IMR-90 (cell line): ENCODE data around the gene ITGA3. TPM values are rescaled to one million over a fixed set of nuclear protein-coding genes. Genes with fewer than 3 reads are reported as not detected.

Source experiments
- ATAC-seq: fragments of 200-7000 bp; cut with Tn5 transposase; 2 replicates; pipeline ENCODE4 v1.9.1; 2020; ENCODE audit warnings: low read depth, mild to moderate bottlenecking, moderate library complexity
- BruUV-seq: library from RNA; stranded (reverse); fragments of 400-500 nt; replicated peaks from 2 replicates; lab custom pipeline; 2021; lab: Mats Ljungman, UMichigan
- CTCF ChIA-PET: fragments of 300-600 bp; formaldehyde crosslinking; extraction: SDS; loops from one replicate; lab custom pipeline; 2021; ENCODE audit warnings: antibody characterized with exemption; lab: Yijun Ruan, JAX
- POLR2A ChIA-PET: fragments of 300-600 bp; sonication (Branson Sonifier 250); formaldehyde crosslinking; loops from one replicate; lab custom pipeline; 2022; ENCODE audit warnings: antibody characterized with exemption; ENCODE audit not compliant: unreplicated experiment; lab: Charles Lee
- DNase-seq: peaks from one replicate; pipeline ENCODE4 v3.0.0; 2013
- H2AFZ ChIP-seq: replicated peaks from 2 replicates; pipeline ENCODE3; 2013; ENCODE audit warnings: low read length, mild to moderate bottlenecking; ENCODE audit not compliant: poor library complexity
- H2AK5ac ChIP-seq: 2 replicates; pipeline ENCODE4 v1.6.1; 2013; ENCODE audit warnings: low read depth, low read length, inconsistent platforms
- H2AK9ac ChIP-seq: replicated peaks from 2 replicates; pipeline ENCODE3; 2013; ENCODE audit warnings: mild to moderate bottlenecking, low read depth, low read length, moderate library complexity; ENCODE audit not compliant: poor library complexity
- H2BK120ac ChIP-seq: 2 replicates; pipeline ENCODE4 v1.6.1; 2013; ENCODE audit warnings: low read depth, low read length, inconsistent platforms
- H2BK15ac ChIP-seq: 3 replicates; pipeline ENCODE4 v1.6.1; 2013; ENCODE audit warnings: low read depth, low read length, inconsistent platforms
- H2BK20ac ChIP-seq: 2 replicates; pipeline ENCODE4 v1.6.1; 2013; ENCODE audit warnings: low read depth, mild to moderate bottlenecking, inconsistent platforms, low read length, moderate library complexity
- H2BK5ac ChIP-seq: 2 replicates; pipeline ENCODE4 v1.6.1; 2013; ENCODE audit warnings: mild to moderate bottlenecking, low read depth, low read length, inconsistent platforms; ENCODE audit not compliant: poor library complexity, severe bottlenecking
- H3K14ac ChIP-seq: replicated peaks from 2 replicates; pipeline ENCODE4 v1.6.1; 2013; ENCODE audit warnings: low read depth, low read length, inconsistent platforms
- H3K18ac ChIP-seq: 2 replicates; pipeline ENCODE4 v1.6.1; 2013; ENCODE audit warnings: low read depth, low read length, control low read depth
- H3K23ac ChIP-seq: 2 replicates; pipeline ENCODE4 v1.6.1; 2013; ENCODE audit warnings: low read depth, low read length, inconsistent platforms
- H3K27ac ChIP-seq: 2 replicates; pipeline ENCODE4 v1.5.1; 2013; ENCODE audit warnings: mild to moderate bottlenecking, control low read depth, low read length; ENCODE audit not compliant: insufficient read depth
- H3K27me3 ChIP-seq: 2 replicates; pipeline ENCODE4 v1.6.1; 2013; ENCODE audit warnings: low read length; ENCODE audit not compliant: control insufficient read depth, insufficient read depth
- H3K36me3 ChIP-seq: 2 replicates; pipeline ENCODE4 v1.6.1; 2013; ENCODE audit warnings: low read length, mixed read lengths; ENCODE audit not compliant: control insufficient read depth, insufficient read depth
- H3K4ac ChIP-seq: 2 replicates; pipeline ENCODE4 v1.6.1; 2013; ENCODE audit warnings: low read depth, low read length, inconsistent platforms
- H3K4me1 ChIP-seq: 2 replicates; pipeline ENCODE4 v1.6.1; 2013; ENCODE audit warnings: low read length, mixed read lengths; ENCODE audit not compliant: control insufficient read depth, insufficient read depth
- H3K4me2 ChIP-seq: 2 replicates; pipeline ENCODE4 v1.6.1; 2013; ENCODE audit warnings: low read depth, mild to moderate bottlenecking, control low read depth, low read length, moderate library complexity
- H3K4me3 ChIP-seq: 2 replicates; pipeline ENCODE4 v1.5.1; 2013; ENCODE audit warnings: low read depth, mild to moderate bottlenecking, control low read depth, low read length, moderate library complexity; ENCODE audit not compliant: insufficient read depth
- H3K56ac ChIP-seq: 2 replicates; pipeline ENCODE4 v1.6.1; 2013; ENCODE audit warnings: low read length, inconsistent platforms; ENCODE audit not compliant: insufficient read depth; ENCODE audit errors: extremely low read depth
- H3K79me1 ChIP-seq, 2 experiments: 2 replicates each; pipeline ENCODE4 v1.6.1; 2013; ENCODE audit warnings: low read length in 2 of 2, inconsistent platforms in 1 of 2, low read depth in 1 of 2
- H3K9ac ChIP-seq: 2 replicates; pipeline ENCODE4 v1.6.1; 2013; ENCODE audit warnings: low read depth, low read length, control low read depth
- H3K9me1 ChIP-seq: 2 replicates; pipeline ENCODE4 v1.6.1; 2013; ENCODE audit warnings: low read length, inconsistent platforms; ENCODE audit not compliant: insufficient read depth
- H3K9me3 ChIP-seq: 2 replicates; pipeline ENCODE4 v1.6.1; 2013; ENCODE audit warnings: low read length; ENCODE audit not compliant: control insufficient read depth, insufficient read depth
- H4K20me1 ChIP-seq: 2 replicates; pipeline ENCODE4 v1.6.1; 2013; ENCODE audit warnings: low read length, inconsistent platforms; ENCODE audit not compliant: insufficient read depth
- H4K5ac ChIP-seq: 2 replicates; pipeline ENCODE4 v1.6.1; 2013; ENCODE audit warnings: mild to moderate bottlenecking, low read depth, low read length, control low read depth
- H4K8ac ChIP-seq, 2 experiments: 2 replicates each; pipeline ENCODE4 v1.6.1; 2013; ENCODE audit warnings: low read depth in 2 of 2, low read length in 2 of 2, control low read depth in 1 of 2, inconsistent platforms in 1 of 2
- H4K91ac ChIP-seq: 2 replicates; pipeline ENCODE4 v1.6.1; 2013; ENCODE audit warnings: low read depth, low read length, inconsistent platforms; ENCODE audit not compliant: insufficient read depth
- BHLHE40 ChIP-seq: fragments of 150-350 bp; IDR thresholded peaks from 2 replicates; pipeline ENCODE4 v1.6.1; 2016; ENCODE audit warnings: mild to moderate bottlenecking, low read depth, low read length
- CEBPB ChIP-seq: IDR thresholded peaks from 2 replicates; pipeline ENCODE4 v1.6.1; 2012; ENCODE audit warnings: low read depth, low read length, improper control_type of control experiment
- CHD1 ChIP-seq: IDR thresholded peaks from 2 replicates; pipeline ENCODE4 v1.6.1; 2012; ENCODE audit warnings: low read depth, low read length, improper control_type of control experiment
- FOS ChIP-seq: fragments of 150-350 bp; IDR thresholded peaks from 2 replicates; pipeline ENCODE4 v1.6.1; 2016; ENCODE audit warnings: low read depth, low read length
- MAFK ChIP-seq: IDR thresholded peaks from 2 replicates; pipeline ENCODE4 v1.6.1; 2012; ENCODE audit warnings: low read depth, low read length, improper control_type of control experiment
- MAZ ChIP-seq: IDR thresholded peaks from 2 replicates; pipeline ENCODE4 v1.6.1; 2012; ENCODE audit warnings: low read depth, mild to moderate bottlenecking, low read length, improper control_type of control experiment, moderate library complexity, borderline replicate concordance
- MXI1 ChIP-seq: IDR thresholded peaks from 2 replicates; pipeline ENCODE4 v1.6.1; 2012; ENCODE audit warnings: low read depth, mild to moderate bottlenecking, low read length, moderate library complexity, borderline replicate concordance
- NFE2L2 ChIP-seq: fragments of 150-350 bp; IDR thresholded peaks from 2 replicates; pipeline ENCODE4 v1.6.1; 2016; ENCODE audit warnings: low read depth, mild to moderate bottlenecking, low read length
- POLR2A ChIP-seq: IDR thresholded peaks from 2 replicates; pipeline ENCODE4 v1.6.1; 2012; ENCODE audit warnings: mild to moderate bottlenecking, low read depth, low read length
- RCOR1 ChIP-seq: IDR thresholded peaks from 2 replicates; pipeline ENCODE4 v1.6.1; 2012; ENCODE audit warnings: mild to moderate bottlenecking, low read length, improper control_type of control experiment; ENCODE audit not compliant: insufficient replicate concordance
- RFX5 ChIP-seq: IDR thresholded peaks from 2 replicates; pipeline ENCODE4 v1.8.0; 2012; ENCODE audit warnings: low read depth, mild to moderate bottlenecking, low read length, moderate library complexity
- SMC3 ChIP-seq: fragments of 150-350 bp; IDR thresholded peaks from 2 replicates; pipeline ENCODE4 v1.6.1; 2016; ENCODE audit warnings: low read depth, mild to moderate bottlenecking, antibody characterized with exemption, low read length, moderate library complexity
- WGBS, 2 experiments: methylation state at CpG; one replicate each; pipeline versions ENCODE4 v1.1.5 to v1.1.7; 2013; ENCODE audit warnings: missing lambda C conversion rate in 2 of 2; ENCODE audit not compliant: insufficient read length in 1 of 2; ENCODE audit errors: extremely low coverage in 2 of 2; 5-methylcytosine and 5-hydroxymethylcytosine counted together
- dilution Hi-C: fragments of 300-500 bp; cut with HindIII; formaldehyde crosslinking; loops from one replicate; pipeline ENCODE4 v1.14.3; 2018; ENCODE audit warnings: low sequenced_read_pairs; ENCODE audit not compliant: unreplicated experiment
- in situ Hi-C: fragments of 300-500 bp; cut with MboI; formaldehyde crosslinking; loops from 3 replicates; pipeline ENCODE4 v1.14.3; 2019; ENCODE audit warnings: low sequenced_read_pairs, inconsistent platforms, mixed read lengths
- intact Hi-C: fragments of 100-400 bp; cut with micrococcal nuclease; formaldehyde crosslinking; loops from 2 replicates; pipeline ENCODE4 v1.10.0; 2022
- polyA plus RNA-seq, 3 experiments: library from polyadenylated mRNA; depleted of rRNA; stranded (reverse); fragments of >200 nt; gene quantifications; 2 replicates each; pipeline ENCODE4 v1.2.3, GENCODE V29; 2012; ENCODE audit warnings: low replicate concordance in 1 of 3
- total RNA-seq: library from RNA; depleted of rRNA; stranded (reverse); fragments of >200 nt; gene quantifications from 2 replicates; pipeline ENCODE4 v1.2.3, GENCODE V29; 2012
- TF ChIP-seq, protein P1 (sequence below): fragments of 150-350 bp; IDR thresholded peaks from 2 replicates; pipeline ENCODE4 v1.6.1; 2016; ENCODE audit warnings: low read depth, mild to moderate bottlenecking, low read length, moderate library complexity, borderline replicate concordance
- TF ChIP-seq, protein P2 (sequence below): conservative IDR thresholded peaks from 2 replicates; pipeline ENCODE4 v1.5.1; 2012; ENCODE audit warnings: mild to moderate bottlenecking, low read depth, low read length, improper control_type of control experiment
- TF ChIP-seq, protein P3 (sequence below): fragments of 150-350 bp; IDR thresholded peaks from 2 replicates; pipeline ENCODE4 v1.6.1; 2017; ENCODE audit warnings: mild to moderate bottlenecking, antibody characterized with exemption, low read length, low read depth

The ITGA3 gene
- total and polyA plus RNA-seq, 2 of the 4 experiments (the other 2 are of a cell fraction), result 78.0 to 202 TPM

DNA sequence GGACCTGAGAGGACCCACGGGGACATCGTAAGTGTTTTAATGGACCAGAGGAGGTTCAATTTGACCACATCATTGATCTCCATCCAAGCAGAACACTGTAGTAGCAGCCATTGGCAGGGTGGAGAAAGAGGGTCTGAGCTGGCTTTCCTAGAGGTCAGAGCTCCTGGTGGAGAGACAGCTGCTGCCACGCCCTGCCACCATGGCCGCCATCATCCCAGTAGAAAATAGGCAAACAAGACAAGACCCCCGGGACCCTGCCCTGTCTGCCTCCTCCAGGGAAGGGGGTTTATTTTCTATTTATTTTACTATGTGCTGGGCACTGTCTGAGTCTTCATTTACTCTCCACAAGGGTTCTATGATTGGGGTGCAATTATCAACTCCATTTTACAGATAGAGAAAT lies 11.4 kb upstream of the ITGA3 start:
- DNase-seq (no peak), ATAC-seq (no peak)
- Histone ChIP-seq H3K23ac (no peak overlapping the region), H4K5ac (no peak overlapping the region), H3K14ac (no peak overlapping the region), H3K9ac (no peak overlapping the region), H2BK20ac (no peak overlapping the region), H3K4me3 (no peak overlapping the region), H3K9me1 (peaks cover 33% of the 10 kb centered on the region), H2BK120ac (peak overlapping the region; percentile 28; the same call in 1 of the 2 replicates), H2BK15ac (no peak overlapping the region), H3K4me1 (peaks cover 17% of the 10 kb centered on the region), H4K8ac (no peak overlapping the region), H3K27ac (no peak overlapping the region), H2BK5ac (no peak overlapping the region), H2AK9ac (no peak overlapping the region), H2AK5ac (peak overlapping the region; percentile 79; the same call in 1 of the 2 replicates), H3K27me3 (no peaks in the 10 kb centered on the region), H3K4ac (peak overlapping the region; percentile 16; the same call in 1 of the 2 replicates), H3K79me1 (peaks cover 0 to 20% of the 10 kb centered on the region in 2 experiments; a peak in 2 of 4 replicates), H4K20me1 (no peaks in the 10 kb centered on the region), H2AFZ (no peak overlapping the region), H3K56ac (no peak overlapping the region), H4K91ac (no peak overlapping the region), H3K18ac (no peak overlapping the region), H3K4me2 (no peak overlapping the region), H3K9me3 (no peaks in the 10 kb centered on the region), H3K36me3 (no peaks in the 10 kb centered on the region)
- CTCF ChIA-PET, result no interaction called here
- no CpG with 5 or more reads among the region's 5 CpGs for WGBS, 2 experiments
- intact Hi-C loops (no loop called here), dilution Hi-C loops (no loop called here), in situ Hi-C loops (no loop called here)
- POLR2A ChIA-PET, result no interaction called here
- no TSS peak for BruUV-seq
- no peak for TF ChIP-seq CHD1
- TF ChIP-seq, protein P1, sequence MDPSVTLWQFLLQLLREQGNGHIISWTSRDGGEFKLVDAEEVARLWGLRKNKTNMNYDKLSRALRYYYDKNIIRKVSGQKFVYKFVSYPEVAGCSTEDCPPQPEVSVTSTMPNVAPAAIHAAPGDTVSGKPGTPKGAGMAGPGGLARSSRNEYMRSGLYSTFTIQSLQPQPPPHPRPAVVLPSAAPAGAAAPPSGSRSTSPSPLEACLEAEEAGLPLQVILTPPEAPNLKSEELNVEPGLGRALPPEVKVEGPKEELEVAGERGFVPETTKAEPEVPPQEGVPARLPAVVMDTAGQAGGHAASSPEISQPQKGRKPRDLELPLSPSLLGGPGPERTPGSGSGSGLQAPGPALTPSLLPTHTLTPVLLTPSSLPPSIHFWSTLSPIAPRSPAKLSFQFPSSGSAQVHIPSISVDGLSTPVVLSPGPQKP, result no peak
- no peak for TF ChIP-seq CEBPB
- TF ChIP-seq FOS, result no peak
- TF ChIP-seq, protein P2, sequence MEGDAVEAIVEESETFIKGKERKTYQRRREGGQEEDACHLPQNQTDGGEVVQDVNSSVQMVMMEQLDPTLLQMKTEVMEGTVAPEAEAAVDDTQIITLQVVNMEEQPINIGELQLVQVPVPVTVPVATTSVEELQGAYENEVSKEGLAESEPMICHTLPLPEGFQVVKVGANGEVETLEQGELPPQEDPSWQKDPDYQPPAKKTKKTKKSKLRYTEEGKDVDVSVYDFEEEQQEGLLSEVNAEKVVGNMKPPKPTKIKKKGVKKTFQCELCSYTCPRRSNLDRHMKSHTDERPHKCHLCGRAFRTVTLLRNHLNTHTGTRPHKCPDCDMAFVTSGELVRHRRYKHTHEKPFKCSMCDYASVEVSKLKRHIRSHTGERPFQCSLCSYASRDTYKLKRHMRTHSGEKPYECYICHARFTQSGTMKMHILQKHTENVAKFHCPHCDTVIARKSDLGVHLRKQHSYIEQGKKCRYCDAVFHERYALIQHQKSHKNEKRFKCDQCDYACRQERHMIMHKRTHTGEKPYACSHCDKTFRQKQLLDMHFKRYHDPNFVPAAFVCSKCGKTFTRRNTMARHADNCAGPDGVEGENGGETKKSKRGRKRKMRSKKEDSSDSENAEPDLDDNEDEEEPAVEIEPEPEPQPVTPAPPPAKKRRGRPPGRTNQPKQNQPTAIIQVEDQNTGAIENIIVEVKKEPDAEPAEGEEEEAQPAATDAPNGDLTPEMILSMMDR, result no peak
- no peak for TF ChIP-seq POLR2A
- no peak for TF ChIP-seq RCOR1
- no peak for TF ChIP-seq RFX5
- TF ChIP-seq BHLHE40, result no peak
- TF ChIP-seq MXI1, result no peak
- TF ChIP-seq, protein P3, sequence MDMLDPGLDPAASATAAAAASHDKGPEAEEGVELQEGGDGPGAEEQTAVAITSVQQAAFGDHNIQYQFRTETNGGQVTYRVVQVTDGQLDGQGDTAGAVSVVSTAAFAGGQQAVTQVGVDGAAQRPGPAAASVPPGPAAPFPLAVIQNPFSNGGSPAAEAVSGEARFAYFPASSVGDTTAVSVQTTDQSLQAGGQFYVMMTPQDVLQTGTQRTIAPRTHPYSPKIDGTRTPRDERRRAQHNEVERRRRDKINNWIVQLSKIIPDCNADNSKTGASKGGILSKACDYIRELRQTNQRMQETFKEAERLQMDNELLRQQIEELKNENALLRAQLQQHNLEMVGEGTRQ, result no peak
- no peak for TF ChIP-seq NFE2L2
- no peak for TF ChIP-seq MAZ
- TF ChIP-seq SMC3, result no peak
- no peak for TF ChIP-seq MAFK
